Gastrocnemius medialis (tissue), 4 donors: ENCODE measurements around the gene NUB1.

Experiments
- POLR2A ChIP-seq, 2 donors: fragments of 450-650 bp; IDR thresholded peaks; one replicate each; pipeline ENCODE4 v1.6.1; 2017; ENCODE audit warnings: antibody characterized with exemption in 2 of 2, mild to moderate bottlenecking in 2 of 2, moderate library complexity in 2 of 2
- TF ChIP-seq, protein P1 (sequence below), 5 experiments: fragments of 450-650 bp in 3 of 5; fragments of 200-600 bp in 2 of 5; sonication (generic) in 2 of 5; IDR thresholded peaks in 4 of 5; conservative IDR thresholded peaks in 1 of 5; 1 replicate in 4 of 5; 2 replicates in 1 of 5; pipeline ENCODE4 v1.5.1; 2016 to 2019; ENCODE audit warnings: antibody characterized with exemption in 5 of 5, mild to moderate bottlenecking in 3 of 5, moderate library complexity in 3 of 5

- TF ChIP-seq, protein P1, sequence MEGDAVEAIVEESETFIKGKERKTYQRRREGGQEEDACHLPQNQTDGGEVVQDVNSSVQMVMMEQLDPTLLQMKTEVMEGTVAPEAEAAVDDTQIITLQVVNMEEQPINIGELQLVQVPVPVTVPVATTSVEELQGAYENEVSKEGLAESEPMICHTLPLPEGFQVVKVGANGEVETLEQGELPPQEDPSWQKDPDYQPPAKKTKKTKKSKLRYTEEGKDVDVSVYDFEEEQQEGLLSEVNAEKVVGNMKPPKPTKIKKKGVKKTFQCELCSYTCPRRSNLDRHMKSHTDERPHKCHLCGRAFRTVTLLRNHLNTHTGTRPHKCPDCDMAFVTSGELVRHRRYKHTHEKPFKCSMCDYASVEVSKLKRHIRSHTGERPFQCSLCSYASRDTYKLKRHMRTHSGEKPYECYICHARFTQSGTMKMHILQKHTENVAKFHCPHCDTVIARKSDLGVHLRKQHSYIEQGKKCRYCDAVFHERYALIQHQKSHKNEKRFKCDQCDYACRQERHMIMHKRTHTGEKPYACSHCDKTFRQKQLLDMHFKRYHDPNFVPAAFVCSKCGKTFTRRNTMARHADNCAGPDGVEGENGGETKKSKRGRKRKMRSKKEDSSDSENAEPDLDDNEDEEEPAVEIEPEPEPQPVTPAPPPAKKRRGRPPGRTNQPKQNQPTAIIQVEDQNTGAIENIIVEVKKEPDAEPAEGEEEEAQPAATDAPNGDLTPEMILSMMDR (IDR thresholded peaks at IDR 0.05 in 4 of 5, conservative IDR thresholded peaks at IDR 0.05 in 1 of 5): no peak
- TF ChIP-seq POLR2A (IDR thresholded peaks at IDR 0.05): no peak
These were observed 48.8 kb upstream of the NUB1 start for GRCh38 chr7:151292850-151293249.
